HEK293 (cell line): ENCODE measurements around the gene SERAC1.

Source experiments
- CTCF ChIA-PET: fragments of 350-600 bp; formaldehyde crosslinking; extraction: SDS; loops from one replicate; lab custom pipeline; 2021; ENCODE audit warnings: antibody characterized with exemption; lab: Yijun Ruan, JAX
- POLR2A ChIA-PET: fragments of 300-600 bp; formaldehyde crosslinking; extraction: SDS; loops from one replicate; lab custom pipeline; 2020; ENCODE audit warnings: antibody characterized with exemption, inconsistent platforms; lab: Yijun Ruan, JAX
- H3K27ac ChIP-seq: fragments of 200-500 bp; sonication (Bioruptor generic); 2 replicates; pipeline ENCODE4 v1.5.1; 2014; ENCODE audit warnings: low read depth, low read length, control low read depth, inconsistent platforms; ENCODE audit errors: extremely low read depth
- H3K36me3 ChIP-seq, 2 experiments: fragments of 200-500 bp in 1 of 2; sonication (Bioruptor generic) in 1 of 2; 1 replicate in 1 of 2; 2 replicates in 1 of 2; pipeline ENCODE4 v1.5.1; 2014 to 2017; ENCODE audit warnings: inconsistent platforms in 2 of 2, low read length in 2 of 2; ENCODE audit not compliant: control insufficient read depth in 2 of 2, insufficient read depth in 1 of 2
- H3K4me1 ChIP-seq: fragments of 200-500 bp; sonication (Bioruptor generic); 2 replicates; pipeline ENCODE4 v1.5.1; 2014; ENCODE audit warnings: mild to moderate bottlenecking, low read length, inconsistent platforms; ENCODE audit not compliant: control insufficient read depth, insufficient read depth
- H3K4me3 ChIP-seq: 2 replicates; pipeline ENCODE4 v1.5.1; 2011; ENCODE audit warnings: low read depth, mild to moderate bottlenecking, control low read depth, low read length, moderate library complexity
- H3K9me3 ChIP-seq: fragments of 200-500 bp; sonication (Bioruptor generic); 2 replicates; pipeline ENCODE4 v1.5.1; 2014; ENCODE audit warnings: low read depth, low read length, inconsistent platforms; ENCODE audit not compliant: control insufficient read depth, insufficient read depth
- KLF16 ChIP-seq: fragments of 450-650 bp; formaldehyde crosslinking; IDR thresholded peaks from 2 replicates; pipeline ENCODE4 v1.5.1; 2017; ENCODE audit warnings: missing biosample characterization, missing genetic modification characterization
- KLF9 ChIP-seq: fragments of 450-650 bp; formaldehyde crosslinking; IDR thresholded peaks from 2 replicates; pipeline ENCODE4 v1.5.1; 2016; ENCODE audit warnings: missing biosample characterization, missing genetic modification characterization, low read depth
- SP7 ChIP-seq: fragments of 450-650 bp; formaldehyde crosslinking; IDR thresholded peaks from 2 replicates; pipeline ENCODE4 v1.5.1; 2016; ENCODE audit warnings: missing biosample characterization, missing genetic modification characterization
- ZBTB10 ChIP-seq: fragments of 450-650 bp; formaldehyde crosslinking; IDR thresholded peaks from 2 replicates; pipeline ENCODE4 v1.5.1; 2016; ENCODE audit warnings: missing biosample characterization, missing genetic modification characterization
- ZEB2 ChIP-seq: fragments of 450-650 bp; formaldehyde crosslinking; IDR thresholded peaks from 2 replicates; pipeline ENCODE4 v1.5.1; 2016; ENCODE audit warnings: missing biosample characterization, missing genetic modification characterization
- ZNF157 ChIP-seq: fragments of 450-650 bp; formaldehyde crosslinking; IDR thresholded peaks from 2 replicates; pipeline ENCODE4 v1.5.1; 2016; ENCODE audit warnings: missing biosample characterization, missing genetic modification characterization
- ZNF202 ChIP-seq: fragments of 450-650 bp; formaldehyde crosslinking; IDR thresholded peaks from 2 replicates; pipeline ENCODE4 v1.5.1; 2016; ENCODE audit warnings: missing biosample characterization, missing genetic modification characterization, borderline replicate concordance
- ZNF433 ChIP-seq: fragments of 450-650 bp; formaldehyde crosslinking; IDR thresholded peaks from 2 replicates; pipeline ENCODE4 v1.5.1; 2016; ENCODE audit warnings: missing biosample characterization, missing genetic modification characterization, low read depth
- ZNF600 ChIP-seq: fragments of 450-650 bp; formaldehyde crosslinking; IDR thresholded peaks from 2 replicates; pipeline ENCODE4 v1.5.1; 2016; ENCODE audit warnings: missing biosample characterization, missing genetic modification characterization
- ZNF791 ChIP-seq: fragments of 450-650 bp; formaldehyde crosslinking; IDR thresholded peaks from 2 replicates; pipeline ENCODE4 v1.5.1; 2016; ENCODE audit warnings: missing biosample characterization, missing genetic modification characterization
- TF ChIP-seq, protein P1 (sequence below): fragments of 450-650 bp; formaldehyde crosslinking; IDR thresholded peaks from 2 replicates; pipeline ENCODE4 v1.5.1; 2016; ENCODE audit warnings: missing biosample characterization, missing genetic modification characterization
- TF ChIP-seq, protein P2 (sequence below): fragments of 450-650 bp; formaldehyde crosslinking; IDR thresholded peaks from 2 replicates; pipeline ENCODE4 v1.5.1; 2016; ENCODE audit warnings: missing biosample characterization, missing genetic modification characterization, borderline replicate concordance
- TF ChIP-seq, protein P3 (sequence below): fragments of 450-650 bp; formaldehyde crosslinking; IDR thresholded peaks from 2 replicates; pipeline ENCODE4 v1.5.1; 2016; ENCODE audit warnings: missing biosample characterization, missing genetic modification characterization

The SERAC1 gene

DNA sequence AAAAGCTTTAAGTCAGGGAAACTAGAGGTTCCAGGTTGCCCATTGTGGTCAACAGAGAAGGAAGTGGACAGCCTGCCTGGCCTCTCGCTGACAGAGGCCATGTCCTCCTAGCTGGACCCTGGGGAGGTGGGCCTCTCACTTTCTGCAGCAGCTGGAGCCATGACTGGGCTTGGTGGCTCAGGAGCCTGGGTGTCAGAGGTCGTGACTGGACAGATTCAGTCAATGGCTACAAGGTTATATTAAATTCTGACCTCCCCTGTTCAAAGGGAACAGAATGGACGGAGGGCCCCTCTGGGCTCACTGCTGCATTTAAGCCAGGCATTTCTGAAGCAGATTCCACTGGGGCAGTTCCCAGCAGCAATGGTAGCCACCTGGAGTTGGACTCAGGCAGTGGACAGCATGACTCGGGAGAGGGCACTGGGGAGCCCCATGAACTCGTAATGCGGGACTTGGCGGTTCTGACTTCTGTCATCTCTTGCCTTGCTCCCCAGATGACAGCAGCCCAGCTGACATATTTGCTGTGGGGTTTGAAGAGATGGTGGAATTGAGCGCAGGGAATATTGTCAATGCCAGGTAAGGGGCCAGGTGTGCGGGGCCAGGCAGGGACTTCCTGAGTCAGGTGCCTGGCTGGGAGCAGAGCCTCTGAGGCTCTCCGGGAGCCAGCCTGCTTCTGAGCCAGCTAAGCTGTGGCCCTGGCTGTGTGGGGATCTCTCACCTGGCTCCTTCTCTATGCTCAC lies 99.7 kb downstream of the SERAC1 start:
- CTCF ChIA-PET = interaction anchor here (0.6 to 1.7 kb wide), 2 partner anchors 11 to 42 kb away, joined by 4 to 5 read pairs; no protein-coding TSS in a partner anchor
- POLR2A ChIA-PET = interaction anchor here (0.6 kb wide), 1 partner anchor 26 kb away, joined by 3 read pairs; no protein-coding TSS in a partner anchor
- TF ChIP-seq ZNF600 (tag by site-specific recombination) = no peak
- TF ChIP-seq ZNF433 (tag by site-specific recombination) = no peak
- no peak for TF ChIP-seq KLF16 (tag by site-specific recombination)
- TF ChIP-seq KLF9 (tag by site-specific recombination) = no peak
- no peak for TF ChIP-seq ZNF157
- TF ChIP-seq, protein P1, sequence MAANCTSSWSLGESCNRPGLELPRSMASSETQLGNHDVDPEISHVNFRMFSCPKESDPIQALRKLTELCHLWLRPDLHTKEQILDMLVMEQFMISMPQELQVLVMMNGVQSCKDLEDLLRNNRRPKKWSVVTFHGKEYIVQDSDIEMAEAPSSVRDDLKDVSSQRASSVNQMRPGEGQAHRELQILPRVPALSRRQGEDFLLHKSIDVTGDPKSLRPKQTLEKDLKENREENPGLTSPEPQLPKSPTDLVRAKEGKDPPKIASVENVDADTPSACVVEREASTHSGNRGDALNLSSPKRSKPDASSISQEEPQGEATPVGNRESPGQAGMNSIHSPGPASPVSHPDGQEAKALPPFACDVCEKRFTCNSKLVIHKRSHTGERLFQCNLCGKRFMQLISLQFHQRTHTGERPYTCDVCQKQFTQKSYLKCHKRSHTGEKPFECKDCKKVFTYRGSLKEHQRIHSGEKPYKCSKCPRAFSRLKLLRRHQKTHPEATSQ (tag by site-specific recombination) = no peak
- TF ChIP-seq ZNF791 (tag by site-specific recombination) = no peak
- no peak for TF ChIP-seq ZEB2 (tag by site-specific recombination)
- TF ChIP-seq SP7 (tag by site-specific recombination) = no peak
- no peak for TF ChIP-seq ZNF202 (tag by site-specific recombination)
- no peak for TF ChIP-seq ZBTB10 (tag by site-specific recombination)
- TF ChIP-seq, protein P2, sequence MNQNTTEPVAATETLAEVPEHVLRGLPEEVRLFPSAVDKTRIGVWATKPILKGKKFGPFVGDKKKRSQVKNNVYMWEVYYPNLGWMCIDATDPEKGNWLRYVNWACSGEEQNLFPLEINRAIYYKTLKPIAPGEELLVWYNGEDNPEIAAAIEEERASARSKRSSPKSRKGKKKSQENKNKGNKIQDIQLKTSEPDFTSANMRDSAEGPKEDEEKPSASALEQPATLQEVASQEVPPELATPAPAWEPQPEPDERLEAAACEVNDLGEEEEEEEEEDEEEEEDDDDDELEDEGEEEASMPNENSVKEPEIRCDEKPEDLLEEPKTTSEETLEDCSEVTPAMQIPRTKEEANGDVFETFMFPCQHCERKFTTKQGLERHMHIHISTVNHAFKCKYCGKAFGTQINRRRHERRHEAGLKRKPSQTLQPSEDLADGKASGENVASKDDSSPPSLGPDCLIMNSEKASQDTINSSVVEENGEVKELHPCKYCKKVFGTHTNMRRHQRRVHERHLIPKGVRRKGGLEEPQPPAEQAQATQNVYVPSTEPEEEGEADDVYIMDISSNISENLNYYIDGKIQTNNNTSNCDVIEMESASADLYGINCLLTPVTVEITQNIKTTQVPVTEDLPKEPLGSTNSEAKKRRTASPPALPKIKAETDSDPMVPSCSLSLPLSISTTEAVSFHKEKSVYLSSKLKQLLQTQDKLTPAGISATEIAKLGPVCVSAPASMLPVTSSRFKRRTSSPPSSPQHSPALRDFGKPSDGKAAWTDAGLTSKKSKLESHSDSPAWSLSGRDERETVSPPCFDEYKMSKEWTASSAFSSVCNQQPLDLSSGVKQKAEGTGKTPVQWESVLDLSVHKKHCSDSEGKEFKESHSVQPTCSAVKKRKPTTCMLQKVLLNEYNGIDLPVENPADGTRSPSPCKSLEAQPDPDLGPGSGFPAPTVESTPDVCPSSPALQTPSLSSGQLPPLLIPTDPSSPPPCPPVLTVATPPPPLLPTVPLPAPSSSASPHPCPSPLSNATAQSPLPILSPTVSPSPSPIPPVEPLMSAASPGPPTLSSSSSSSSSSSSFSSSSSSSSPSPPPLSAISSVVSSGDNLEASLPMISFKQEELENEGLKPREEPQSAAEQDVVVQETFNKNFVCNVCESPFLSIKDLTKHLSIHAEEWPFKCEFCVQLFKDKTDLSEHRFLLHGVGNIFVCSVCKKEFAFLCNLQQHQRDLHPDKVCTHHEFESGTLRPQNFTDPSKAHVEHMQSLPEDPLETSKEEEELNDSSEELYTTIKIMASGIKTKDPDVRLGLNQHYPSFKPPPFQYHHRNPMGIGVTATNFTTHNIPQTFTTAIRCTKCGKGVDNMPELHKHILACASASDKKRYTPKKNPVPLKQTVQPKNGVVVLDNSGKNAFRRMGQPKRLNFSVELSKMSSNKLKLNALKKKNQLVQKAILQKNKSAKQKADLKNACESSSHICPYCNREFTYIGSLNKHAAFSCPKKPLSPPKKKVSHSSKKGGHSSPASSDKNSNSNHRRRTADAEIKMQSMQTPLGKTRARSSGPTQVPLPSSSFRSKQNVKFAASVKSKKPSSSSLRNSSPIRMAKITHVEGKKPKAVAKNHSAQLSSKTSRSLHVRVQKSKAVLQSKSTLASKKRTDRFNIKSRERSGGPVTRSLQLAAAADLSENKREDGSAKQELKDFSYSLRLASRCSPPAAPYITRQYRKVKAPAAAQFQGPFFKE (tag by site-specific recombination) = no peak
- TF ChIP-seq, protein P3, sequence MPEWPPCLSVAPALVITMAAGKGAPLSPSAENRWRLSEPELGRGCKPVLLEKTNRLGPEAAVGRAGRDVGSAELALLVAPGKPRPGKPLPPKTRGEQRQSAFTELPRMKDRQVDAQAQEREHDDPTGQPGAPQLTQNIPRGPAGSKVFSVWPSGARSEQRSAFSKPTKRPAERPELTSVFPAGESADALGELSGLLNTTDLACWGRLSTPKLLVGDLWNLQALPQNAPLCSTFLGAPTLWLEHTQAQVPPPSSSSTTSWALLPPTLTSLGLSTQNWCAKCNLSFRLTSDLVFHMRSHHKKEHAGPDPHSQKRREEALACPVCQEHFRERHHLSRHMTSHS = no peak
- TF ChIP-seq, all 188 proteins: peak for 0
- Histone ChIP-seq H3K9me3 (no peaks in the 10 kb centered on the region), H3K4me3 (no peak overlapping the region), H3K27ac (no peak overlapping the region), H3K4me1 (no peaks in the 10 kb centered on the region), H3K36me3 (peaks cover 0 to 77% of the 10 kb centered on the region in 2 experiments; a peak in 2 of 3 replicates)
